Activated naive CD4-positive, alpha-beta T cell treated with anti-CD3 and anti-CD28 coated beads, Interleukin-2, amount 50 U/mL, for 72 hours (primary cell): ENCODE data around the gene PQBP1. TPM values are rescaled to one million over a fixed set of nuclear protein-coding genes. Genes with fewer than 3 reads are reported as not detected.
A peak's percentile ranks its signal among the peaks of the same experiment; 100 is the strongest.
"Not testable (repeated sequence)": the region's sequence is repeated elsewhere in the genome, so short reads cannot be mapped to it uniquely, and the experiment has no call there.

Experiments used
- ATAC-seq, 2 donors: fragments of 150-1000 bp; cut with Tn5 transposase; 2 replicates each; pipeline ENCODE4 v1.10.0; 2021; ENCODE audit warnings: mild to moderate bottlenecking in 2 of 2, moderate library complexity in 2 of 2
- DNase-seq, 2 donors: peaks; one replicate each; pipeline ENCODE4 v3.0.0; 2021 to 2022; ENCODE audit warnings: low spot score in 2 of 2
- H3K27ac Mint-ChIP-seq, 2 donors: one replicate each; pipeline ENCODE4 v1.8.0; 2022; ENCODE audit warnings: mild to moderate bottlenecking in 2 of 2, mixed read lengths in 2 of 2
- H3K36me3 Mint-ChIP-seq, 2 donors: one replicate each; pipeline ENCODE4 v1.8.0; 2022; ENCODE audit warnings: mixed read lengths in 2 of 2
- H3K9me3 Mint-ChIP-seq, 2 donors: one replicate each; pipeline ENCODE4 v1.8.0; 2022; ENCODE audit warnings: mixed read lengths in 2 of 2
- total RNA-seq, 2 donors: library from RNA; stranded (reverse); gene quantifications; one replicate each; pipeline ENCODE4 v1.2.3, GENCODE V29; 2022

The PQBP1 gene
- 10 to 100 TPM; 77.2 to 79.3 TPM for total RNA-seq

- Mint-ChIP-seq H3K9me3 (no peaks in the 10 kb centered on the region), H3K36me3 (peaks cover 0 to 16% of the 10 kb centered on the region in 2 donors), H3K27ac (peak within 1 kb of the TSS; percentile 94 to 96)
- DNase-seq (peak; percentile 84 to 89), ATAC-seq (peak; percentile 90)
Observed at GRCh38 chrX:48897625-48898306, at the start of gene PQBP1, which contains the start of gene TIMM17B. Gene PQBP1 (plus strand): TSS chrX:48897930. CDS start chrX:48898510, 580 bp downstream. Gene TIMM17B (minus strand): TSS chrX:48897768. CDS start chrX:48897749, 19 bp downstream.

- H3K36me3 Mint-ChIP-seq, result no peaks in the 10 kb centered on the region
- ATAC-seq (no peak), DNase-seq (no peak)
- H3K9me3 Mint-ChIP-seq, result no peaks in the 10 kb centered on the region
- no peak overlapping the region for H3K27ac Mint-ChIP-seq
Observed at GRCh38 chrX:48848847-48849246, 48.9 kb upstream of the PQBP1 start.

GRCh38 chrX:48852857-48853256 is 44.9 kb upstream of the PQBP1 start:
- ATAC-seq (no peak), DNase-seq (no peak)
- Mint-ChIP-seq H3K27ac (no peak overlapping the region), H3K9me3 (no peaks in the 10 kb centered on the region), H3K36me3 (no peaks in the 10 kb centered on the region)

- not testable (repeated sequence) for DNase-seq, H3K36me3 Mint-ChIP-seq, H3K9me3 Mint-ChIP-seq, ATAC-seq
- H3K27ac Mint-ChIP-seq, result peak overlapping the region in 1 of 2 donors; percentile 46
Observed at GRCh38 chrX:48853494-48853893, 44.2 kb upstream of the PQBP1 start.

- H3K27ac Mint-ChIP-seq, ATAC-seq, H3K9me3 Mint-ChIP-seq, DNase-seq, H3K36me3 Mint-ChIP-seq: not testable (repeated sequence)
Observed at GRCh38 chrX:48854121-48854804, 43.5 kb upstream of the PQBP1 start.

GRCh38 chrX:48854898-48855297 is 42.8 kb upstream of the PQBP1 start:
- no peaks in the 10 kb centered on the region for H3K36me3 Mint-ChIP-seq
- H3K9me3 Mint-ChIP-seq, result no peaks in the 10 kb centered on the region
- H3K27ac Mint-ChIP-seq, result no peak overlapping the region
- DNase-seq (no peak), ATAC-seq (no peak)

GRCh38 chrX:48864210-48864609 is 33.5 kb upstream of the PQBP1 start:
- H3K9me3 Mint-ChIP-seq, result no peaks in the 10 kb centered on the region
- no peak overlapping the region for H3K27ac Mint-ChIP-seq
- no peak for ATAC-seq
- DNase-seq, result no peak
- no peaks in the 10 kb centered on the region for H3K36me3 Mint-ChIP-seq

- H3K9me3 Mint-ChIP-seq, DNase-seq, ATAC-seq, H3K36me3 Mint-ChIP-seq, H3K27ac Mint-ChIP-seq: not testable (repeated sequence)
Observed at GRCh38 chrX:48872017-48872416, 25.7 kb upstream of the PQBP1 start.

- not testable (repeated sequence) for H3K27ac Mint-ChIP-seq, ATAC-seq, H3K36me3 Mint-ChIP-seq, DNase-seq, H3K9me3 Mint-ChIP-seq
Observed at GRCh38 chrX:48876944-48877343, 20.8 kb upstream of the PQBP1 start.

- H3K36me3 Mint-ChIP-seq, result no peaks in the 10 kb centered on the region
- H3K9me3 Mint-ChIP-seq, result no peaks in the 10 kb centered on the region
- no peak overlapping the region for H3K27ac Mint-ChIP-seq
- DNase-seq (no peak), ATAC-seq (no peak)
Observed at GRCh38 chrX:48883729-48884128, 14.0 kb upstream of the PQBP1 start.

- H3K36me3 Mint-ChIP-seq, H3K27ac Mint-ChIP-seq, ATAC-seq, DNase-seq, H3K9me3 Mint-ChIP-seq: not testable (repeated sequence)
Observed at GRCh38 chrX:48886586-48886985, 11.1 kb upstream of the PQBP1 start.

- Mint-ChIP-seq H3K36me3 (no peaks in the 10 kb centered on the region), H3K9me3 (no peaks in the 10 kb centered on the region), H3K27ac (peak overlapping the region; percentile 86 to 94)
- ATAC-seq (peak in 1 of 2 donors; percentile 5), DNase-seq (no peak)
Observed at GRCh38 chrX:48890296-48890925, 7.3 kb upstream of the PQBP1 start.

- no peaks in the 10 kb centered on the region for H3K9me3 Mint-ChIP-seq
- peak in 1 of 2 donors; percentile 28 for DNase-seq
- H3K36me3 Mint-ChIP-seq, result no peaks in the 10 kb centered on the region
- H3K27ac Mint-ChIP-seq, result peak overlapping the region; percentile 86 to 94
- ATAC-seq, result peak; percentile 55 to 60
Observed at GRCh38 chrX:48890934-48891401, 6.8 kb upstream of the PQBP1 start.

- Mint-ChIP-seq H3K36me3 (no peaks in the 10 kb centered on the region), H3K27ac (peak overlapping the region in 1 of 2 donors; percentile 86), H3K9me3 (no peaks in the 10 kb centered on the region)
- DNase-seq (peak; percentile 71 to 82), ATAC-seq (peak; percentile 90 to 91)
Observed at GRCh38 chrX:48891402-48892288, 6.1 kb upstream of the PQBP1 start.

- Mint-ChIP-seq H3K36me3 (peaks cover 0 to 11% of the 10 kb centered on the region in 2 donors), H3K27ac (no peak overlapping the region), H3K9me3 (no peaks in the 10 kb centered on the region)
- DNase-seq, result no peak
- no peak for ATAC-seq
Observed at GRCh38 chrX:48892896-48893295, 4.8 kb upstream of the PQBP1 start.
